ENCODE data around the gene CNNM2.

CNNM2 gene

GRCh38 chr10:103007017-103007416 lies 88.9 kb downstream of the CNNM2 start:
- Histone ChIP-seq H3K9ac (ENCODE audit: low read depth, low read length) (no peak overlapping the region), H3K36me3 (ENCODE audit: insufficient read depth, low read depth, low read length) (no peaks in the 10 kb centered on the region), H3K4me3 (ENCODE audit: low read length) (no peak overlapping the region), H3K4me1 (ENCODE audit: insufficient read depth, low read length) (no peaks in the 10 kb centered on the region), H3K27ac (ENCODE audit: low read length) (no peak overlapping the region), H3K27me3 (ENCODE audit: insufficient read depth, low read length) (no peaks in the 10 kb centered on the region), H3K9me3 (ENCODE audit: insufficient read depth, low read depth, low read length) (peaks cover 14% of the 10 kb centered on the region; the same call in 1 of the 2 replicates)

- no peak overlapping the region for H3K4me3 ChIP-seq (ENCODE audit: low read length)
- no peak overlapping the region for H3K9ac ChIP-seq (ENCODE audit: low read depth, low read length)
Observed at GRCh38 chr10:103013416-103013815, 95.3 kb downstream of the CNNM2 start.

GRCh38 chr10:103019425-103019824 lies 101.3 kb downstream of the CNNM2 start:
- H3K27me3 ChIP-seq (ENCODE audit: insufficient read depth, low read length): no peaks in the 10 kb centered on the region
- no peak overlapping the region for H3K27ac ChIP-seq (ENCODE audit: low read length)
- no peak overlapping the region for H3K9ac ChIP-seq (ENCODE audit: low read depth, low read length)
- peaks cover 7% of the 10 kb centered on the region; the same call in 1 of the 2 replicates for H3K4me1 ChIP-seq (ENCODE audit: insufficient read depth, low read length)
- H3K9me3 ChIP-seq (ENCODE audit: insufficient read depth, low read depth, low read length): no peaks in the 10 kb centered on the region
- H3K36me3 ChIP-seq (ENCODE audit: insufficient read depth, low read depth, low read length): no peaks in the 10 kb centered on the region
- no peak overlapping the region for H3K4me3 ChIP-seq (ENCODE audit: low read length)

More at GRCh38 chr10:103013416-103013815, 95.3 kb downstream of the CNNM2 start:
- Histone ChIP-seq H3K27ac (ENCODE audit: low read length) (no peak overlapping the region), H3K36me3 (ENCODE audit: insufficient read depth, low read depth, low read length) (no peaks in the 10 kb centered on the region), H3K9me3 (ENCODE audit: insufficient read depth, low read depth, low read length) (no peaks in the 10 kb centered on the region), H3K4me1 (ENCODE audit: insufficient read depth, low read length) (peaks cover 4% of the 10 kb centered on the region; the same call in 1 of the 2 replicates), H3K27me3 (ENCODE audit: insufficient read depth, low read length) (no peaks in the 10 kb centered on the region)

GRCh38 chr10:103021150-103021899 lies 103.2 kb downstream of the CNNM2 start:
- Histone ChIP-seq H3K4me3 (ENCODE audit: low read length) (no peak overlapping the region), H3K36me3 (ENCODE audit: insufficient read depth, low read depth, low read length) (no peaks in the 10 kb centered on the region), H3K27ac (ENCODE audit: low read length) (no peak overlapping the region), H3K9me3 (ENCODE audit: insufficient read depth, low read depth, low read length) (no peaks in the 10 kb centered on the region), H3K4me1 (ENCODE audit: insufficient read depth, low read length) (peaks cover 6% of the 10 kb centered on the region; the same call in 1 of the 2 replicates), H3K9ac (ENCODE audit: low read depth, low read length) (no peak overlapping the region), H3K27me3 (ENCODE audit: insufficient read depth, low read length) (no peaks in the 10 kb centered on the region)

- no peak overlapping the region for H3K9ac ChIP-seq (ENCODE audit: low read depth, low read length)
- H3K9me3 ChIP-seq (ENCODE audit: insufficient read depth, low read depth, low read length): no peaks in the 10 kb centered on the region
- H3K36me3 ChIP-seq (ENCODE audit: insufficient read depth, low read depth, low read length): no peaks in the 10 kb centered on the region
Observed at GRCh38 chr10:103021900-103022293, 103.8 kb downstream of the CNNM2 start.

GRCh38 chr10:103025696-103026095 lies 107.6 kb downstream of the CNNM2 start:
- Histone ChIP-seq H3K36me3 (ENCODE audit: insufficient read depth, low read depth, low read length) (no peaks in the 10 kb centered on the region), H3K4me3 (ENCODE audit: low read length) (no peak overlapping the region), H3K9me3 (ENCODE audit: insufficient read depth, low read depth, low read length) (no peaks in the 10 kb centered on the region), H3K4me1 (ENCODE audit: insufficient read depth, low read length) (0 out of 2 replicates have a peak, but pooled peaks cover 3% of the 10 kb centered on the region), H3K9ac (ENCODE audit: low read depth, low read length) (no peak overlapping the region), H3K27me3 (ENCODE audit: insufficient read depth, low read length) (no peaks in the 10 kb centered on the region), H3K27ac (ENCODE audit: low read length) (no peak overlapping the region)

More at GRCh38 chr10:103021900-103022293, 103.8 kb downstream of the CNNM2 start:
- Histone ChIP-seq H3K4me1 (ENCODE audit: insufficient read depth, low read length) (0 out of 2 replicates have a peak, but pooled peaks cover 3% of the 10 kb centered on the region), H3K27me3 (ENCODE audit: insufficient read depth, low read length) (no peaks in the 10 kb centered on the region), H3K27ac (ENCODE audit: low read length) (no peak overlapping the region), H3K4me3 (ENCODE audit: low read length) (no peak overlapping the region)

GRCh38 chr10:103038570-103038969 lies 120.5 kb downstream of the CNNM2 start:
- H3K9ac ChIP-seq (ENCODE audit: low read depth, low read length): no peak overlapping the region
- no peaks in the 10 kb centered on the region for H3K9me3 ChIP-seq (ENCODE audit: insufficient read depth, low read depth, low read length)
- H3K4me3 ChIP-seq (ENCODE audit: low read length): no peak overlapping the region
- H3K4me1 ChIP-seq (ENCODE audit: insufficient read depth, low read length): peaks cover 13% of the 10 kb centered on the region
- no peaks in the 10 kb centered on the region for H3K27me3 ChIP-seq (ENCODE audit: insufficient read depth, low read length)
- no peak overlapping the region for H3K27ac ChIP-seq (ENCODE audit: low read length)
- no peaks in the 10 kb centered on the region for H3K36me3 ChIP-seq (ENCODE audit: insufficient read depth, low read depth, low read length)

GRCh38 chr10:103040418-103040817 lies 122.3 kb downstream of the CNNM2 start:
- Histone ChIP-seq H3K9ac (ENCODE audit: low read depth, low read length) (no peak overlapping the region), H3K4me3 (ENCODE audit: low read length) (no peak overlapping the region), H3K36me3 (ENCODE audit: insufficient read depth, low read depth, low read length) (no peaks in the 10 kb centered on the region), H3K27ac (ENCODE audit: low read length) (no peak overlapping the region), H3K9me3 (ENCODE audit: insufficient read depth, low read depth, low read length) (no peaks in the 10 kb centered on the region), H3K27me3 (ENCODE audit: insufficient read depth, low read length) (no peaks in the 10 kb centered on the region), H3K4me1 (ENCODE audit: insufficient read depth, low read length) (peaks cover 24% of the 10 kb centered on the region)

GRCh38 chr10:103041391-103041790 lies 123.3 kb downstream of the CNNM2 start:
- Histone ChIP-seq H3K9ac (ENCODE audit: low read depth, low read length) (no peak overlapping the region), H3K27me3 (ENCODE audit: insufficient read depth, low read length) (no peaks in the 10 kb centered on the region), H3K27ac (ENCODE audit: low read length) (no peak overlapping the region), H3K9me3 (ENCODE audit: insufficient read depth, low read depth, low read length) (no peaks in the 10 kb centered on the region), H3K4me1 (ENCODE audit: insufficient read depth, low read length) (peaks cover 24% of the 10 kb centered on the region), H3K4me3 (ENCODE audit: low read length) (no peak overlapping the region), H3K36me3 (ENCODE audit: insufficient read depth, low read depth, low read length) (no peaks in the 10 kb centered on the region)

GRCh38 chr10:103042129-103042528 lies 124.0 kb downstream of the CNNM2 start:
- Histone ChIP-seq H3K36me3 (ENCODE audit: insufficient read depth, low read depth, low read length) (no peaks in the 10 kb centered on the region), H3K9me3 (ENCODE audit: insufficient read depth, low read depth, low read length) (no peaks in the 10 kb centered on the region), H3K27me3 (ENCODE audit: insufficient read depth, low read length) (no peaks in the 10 kb centered on the region), H3K4me1 (ENCODE audit: insufficient read depth, low read length) (peaks cover 24% of the 10 kb centered on the region), H3K4me3 (ENCODE audit: low read length) (no peak overlapping the region), H3K27ac (ENCODE audit: low read length) (no peak overlapping the region), H3K9ac (ENCODE audit: low read depth, low read length) (no peak overlapping the region)

- H3K4me3 ChIP-seq (ENCODE audit: low read length): no peak overlapping the region
- H3K9ac ChIP-seq (ENCODE audit: low read depth, low read length): no peak overlapping the region
- H3K9me3 ChIP-seq (ENCODE audit: insufficient read depth, low read depth, low read length): no peaks in the 10 kb centered on the region
- H3K27ac ChIP-seq (ENCODE audit: low read length): no peak overlapping the region
- no peaks in the 10 kb centered on the region for H3K36me3 ChIP-seq (ENCODE audit: insufficient read depth, low read depth, low read length)
- peaks cover 24% of the 10 kb centered on the region for H3K4me1 ChIP-seq (ENCODE audit: insufficient read depth, low read length)
- no peaks in the 10 kb centered on the region for H3K27me3 ChIP-seq (ENCODE audit: insufficient read depth, low read length)
Observed at GRCh38 chr10:103042908-103043307, 124.8 kb downstream of the CNNM2 start.

- H3K36me3 ChIP-seq (ENCODE audit: insufficient read depth, low read depth, low read length): no peaks in the 10 kb centered on the region
- no peak overlapping the region for H3K4me3 ChIP-seq (ENCODE audit: low read length)
- H3K27me3 ChIP-seq (ENCODE audit: insufficient read depth, low read length): no peaks in the 10 kb centered on the region
- no peaks in the 10 kb centered on the region for H3K9me3 ChIP-seq (ENCODE audit: insufficient read depth, low read depth, low read length)
- H3K4me1 ChIP-seq (ENCODE audit: insufficient read depth, low read length): peaks cover 24% of the 10 kb centered on the region
- H3K27ac ChIP-seq (ENCODE audit: low read length): no peak overlapping the region
- no peak overlapping the region for H3K9ac ChIP-seq (ENCODE audit: low read depth, low read length)
Observed at GRCh38 chr10:103044942-103045489, 126.9 kb downstream of the CNNM2 start.
